DND-41 (cell line): ENCODE measurements around the gene SCAMP1.

Experiments used
- ATAC-seq: fragments of 200-7000 bp; cut with Tn5 transposase; 3 replicates; pipeline ENCODE4 v1.9.1; 2021; ENCODE audit warnings: low read depth; ENCODE audit not compliant: insufficient read depth
- DNase-seq: peaks from one replicate; pipeline ENCODE4 v3.0.0-alpha.2; 2020
- H2AFZ ChIP-seq: 2 replicates; pipeline ENCODE4 v1.6.0; 2012; ENCODE audit warnings: low read depth, low read length
- H3K27ac ChIP-seq: 2 replicates; pipeline ENCODE4 v1.5.1; 2012; ENCODE audit warnings: low read length, inconsistent platforms
- H3K27me3 ChIP-seq: fragments of 200-600 bp; sonication (generic); 2 replicates; pipeline ENCODE4 v1.6.0; 2012; ENCODE audit warnings: low read length, mild to moderate bottlenecking, inconsistent platforms; ENCODE audit not compliant: insufficient read depth, poor library complexity
- H3K36me3 ChIP-seq: 2 replicates; pipeline ENCODE4 v1.5.1; 2012; ENCODE audit warnings: low read length, inconsistent platforms; ENCODE audit not compliant: insufficient read depth
- H3K4me1 ChIP-seq: 2 replicates; pipeline ENCODE4 v1.5.1; 2012; ENCODE audit warnings: mild to moderate bottlenecking, low read length; ENCODE audit not compliant: insufficient read depth
- H3K4me2 ChIP-seq: 2 replicates; pipeline ENCODE4 v1.6.0; 2012; ENCODE audit warnings: mild to moderate bottlenecking, moderate library complexity, low read length, inconsistent platforms; ENCODE audit not compliant: insufficient read depth
- H3K4me3 ChIP-seq, 2 experiments: fragments of 200-600 bp in 1 of 2; shearing (Covaris generic) in 1 of 2; 2 replicates each; pipeline ENCODE4 v1.5.1; 2012 to 2016; ENCODE audit warnings: inconsistent platforms in 2 of 2, low read length in 2 of 2, mild to moderate bottlenecking in 2 of 2, low read depth in 1 of 2, moderate library complexity in 1 of 2
- H3K79me2 ChIP-seq: 2 replicates; pipeline ENCODE4 v1.6.0; 2012; ENCODE audit warnings: low read length, inconsistent platforms; ENCODE audit not compliant: insufficient read depth
- H3K9ac ChIP-seq: 2 replicates; pipeline ENCODE4 v1.6.0; 2012; ENCODE audit warnings: low read depth, mild to moderate bottlenecking, inconsistent platforms, low read length, moderate library complexity
- H3K9me3 ChIP-seq: 2 replicates; pipeline ENCODE4 v1.5.1; 2012; ENCODE audit warnings: low read length, moderate library complexity, mild to moderate bottlenecking, inconsistent platforms; ENCODE audit not compliant: insufficient read depth, severe bottlenecking
- H4K20me1 ChIP-seq: 2 replicates; pipeline ENCODE4 v1.6.0; 2012; ENCODE audit warnings: low read length; ENCODE audit not compliant: insufficient read depth
- EZH2 ChIP-seq: IDR thresholded peaks from 3 replicates; pipeline ENCODE4 v1.6.1; 2012; ENCODE audit warnings: borderline replicate concordance, low read depth, mild to moderate bottlenecking, moderate library complexity, low read length, inconsistent platforms; ENCODE audit not compliant: severe bottlenecking
- TF ChIP-seq, protein P1 (sequence below): IDR thresholded peaks from 2 replicates; pipeline ENCODE4 v1.5.1; 2012; ENCODE audit warnings: borderline replicate concordance, low read length, moderate library complexity, mild to moderate bottlenecking; ENCODE audit not compliant: poor library complexity, severe bottlenecking; ENCODE audit errors: extremely low read depth

The SCAMP1 gene

DNA sequence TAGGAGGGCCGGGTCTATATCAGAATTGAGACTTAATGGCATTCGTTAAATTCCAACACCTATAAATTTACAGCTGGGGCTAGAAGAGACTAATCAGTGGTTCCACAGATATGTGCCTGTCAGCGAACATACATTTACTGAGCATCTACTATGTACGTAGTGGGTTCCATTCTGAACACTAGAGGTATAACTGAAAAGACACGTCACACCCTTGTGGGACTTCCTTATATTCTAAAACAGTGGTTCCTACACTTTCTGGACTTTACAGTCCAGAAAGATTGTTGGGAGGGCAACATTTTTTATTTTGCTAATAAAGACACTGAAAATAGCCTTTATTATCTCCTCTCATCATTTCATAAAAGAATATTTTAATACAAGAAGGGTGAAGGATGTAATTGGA, 140.5 kb downstream of the SCAMP1 start:
- Histone ChIP-seq H3K4me2 (no peak overlapping the region), H3K27ac (no peak overlapping the region), H3K9me3 (no peaks in the 10 kb centered on the region), H4K20me1 (no peaks in the 10 kb centered on the region), H3K79me2 (no peaks in the 10 kb centered on the region), H3K4me1 (no peaks in the 10 kb centered on the region), H3K36me3 (no peaks in the 10 kb centered on the region), H3K4me3 (no peak overlapping the region), H2AFZ (no peak overlapping the region), H3K9ac (no peak overlapping the region), H3K27me3 (peaks cover 4% of the 10 kb centered on the region)
- no peak for DNase-seq
- TF ChIP-seq, protein P1, sequence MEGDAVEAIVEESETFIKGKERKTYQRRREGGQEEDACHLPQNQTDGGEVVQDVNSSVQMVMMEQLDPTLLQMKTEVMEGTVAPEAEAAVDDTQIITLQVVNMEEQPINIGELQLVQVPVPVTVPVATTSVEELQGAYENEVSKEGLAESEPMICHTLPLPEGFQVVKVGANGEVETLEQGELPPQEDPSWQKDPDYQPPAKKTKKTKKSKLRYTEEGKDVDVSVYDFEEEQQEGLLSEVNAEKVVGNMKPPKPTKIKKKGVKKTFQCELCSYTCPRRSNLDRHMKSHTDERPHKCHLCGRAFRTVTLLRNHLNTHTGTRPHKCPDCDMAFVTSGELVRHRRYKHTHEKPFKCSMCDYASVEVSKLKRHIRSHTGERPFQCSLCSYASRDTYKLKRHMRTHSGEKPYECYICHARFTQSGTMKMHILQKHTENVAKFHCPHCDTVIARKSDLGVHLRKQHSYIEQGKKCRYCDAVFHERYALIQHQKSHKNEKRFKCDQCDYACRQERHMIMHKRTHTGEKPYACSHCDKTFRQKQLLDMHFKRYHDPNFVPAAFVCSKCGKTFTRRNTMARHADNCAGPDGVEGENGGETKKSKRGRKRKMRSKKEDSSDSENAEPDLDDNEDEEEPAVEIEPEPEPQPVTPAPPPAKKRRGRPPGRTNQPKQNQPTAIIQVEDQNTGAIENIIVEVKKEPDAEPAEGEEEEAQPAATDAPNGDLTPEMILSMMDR: no peak
- no peak for TF ChIP-seq EZH2
- no peak for ATAC-seq

DNA sequence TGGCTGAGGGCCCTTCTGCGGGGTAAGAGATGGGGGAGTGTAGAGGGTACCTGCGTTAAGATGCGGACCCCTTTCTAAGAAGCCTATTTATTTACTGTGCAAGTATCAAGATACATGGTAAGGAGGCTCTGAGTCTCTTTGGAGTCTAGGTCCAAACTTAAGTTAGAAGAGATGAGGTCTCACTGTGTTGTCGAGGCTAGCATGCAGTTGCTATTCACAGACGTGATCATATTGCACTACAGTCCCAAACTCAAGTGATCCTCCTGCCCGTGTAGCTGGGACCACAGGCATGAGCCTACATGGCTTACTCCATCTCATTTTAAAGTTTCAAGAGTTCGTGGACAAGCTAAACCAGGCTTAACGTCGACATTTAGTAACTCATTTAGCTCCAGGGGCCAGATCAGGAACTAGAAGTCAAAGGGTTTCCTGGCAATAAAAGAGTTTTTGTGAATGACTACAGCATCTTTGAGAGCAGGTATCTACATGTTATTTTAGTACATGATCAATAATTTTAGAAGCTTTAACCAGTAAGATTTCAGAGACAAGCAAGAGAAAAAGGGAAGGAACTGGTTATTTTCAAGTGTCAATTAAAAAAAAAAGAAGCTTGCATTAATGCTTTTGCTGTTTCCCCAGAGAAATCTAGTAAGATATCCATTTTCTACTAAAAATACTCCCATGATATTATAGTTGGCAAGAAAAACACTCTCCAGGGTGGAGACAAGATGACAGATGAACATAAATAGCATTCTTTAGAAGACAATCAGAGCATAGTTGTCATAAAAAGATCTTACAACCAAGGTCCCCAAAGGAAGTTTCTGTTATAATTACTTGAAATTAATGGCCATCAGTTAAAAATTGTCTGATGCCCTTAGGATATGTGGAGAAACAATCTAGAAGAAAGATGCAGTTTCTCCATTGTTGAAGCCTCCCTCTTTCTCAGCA, 141.3 kb downstream of the SCAMP1 start:
- H3K27me3 ChIP-seq: peaks cover 9% of the 10 kb centered on the region
- ATAC-seq (no peak), DNase-seq (no peak)
- H3K9ac ChIP-seq: no peak overlapping the region
- H4K20me1 ChIP-seq: no peaks in the 10 kb centered on the region
- H3K9me3 ChIP-seq: no peaks in the 10 kb centered on the region
- no peak overlapping the region for H3K4me2 ChIP-seq
- no peak overlapping the region for H3K27ac ChIP-seq
- no peak overlapping the region for H2AFZ ChIP-seq
- H3K4me3 ChIP-seq: no peak overlapping the region
- H3K79me2 ChIP-seq: no peaks in the 10 kb centered on the region
- TF ChIP-seq, protein P1: no peak
- no peak for TF ChIP-seq EZH2
- H3K36me3 ChIP-seq: no peaks in the 10 kb centered on the region
- no peaks in the 10 kb centered on the region for H3K4me1 ChIP-seq

DNA sequence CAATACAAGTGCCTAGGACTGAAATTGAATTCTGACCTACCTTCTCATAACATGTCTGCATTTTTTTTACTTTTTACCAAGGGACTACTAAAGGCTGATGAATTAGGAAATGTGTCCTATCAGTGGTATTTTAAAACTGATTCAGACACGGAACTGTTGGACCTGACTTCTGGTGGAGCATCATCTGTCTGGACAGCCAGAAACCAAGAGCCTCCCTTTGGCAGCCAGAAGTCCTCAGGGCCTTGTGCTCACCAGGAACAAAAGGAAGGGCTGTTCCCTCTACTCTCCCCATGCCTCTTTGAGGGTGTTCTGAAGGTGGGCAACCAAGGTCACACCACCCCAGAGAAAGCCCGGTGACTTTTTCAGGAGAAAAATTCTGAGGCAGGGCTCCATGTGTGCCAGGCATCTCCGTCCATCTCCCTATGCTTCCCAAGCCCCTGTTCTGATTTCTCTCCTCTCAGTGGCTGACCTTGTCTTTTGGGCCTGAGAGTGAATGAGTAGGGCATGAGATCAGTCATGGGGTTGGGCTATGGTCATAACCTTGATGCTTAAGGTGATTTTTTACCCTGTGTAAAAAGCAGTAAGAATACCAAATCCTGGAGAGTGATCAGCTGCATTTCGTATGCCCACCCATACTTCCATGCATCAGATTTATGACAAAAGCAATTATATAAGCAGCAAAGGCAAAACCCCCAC, 143.7 kb downstream of the SCAMP1 start:
- H3K4me3 ChIP-seq: no peak overlapping the region
- H3K4me2 ChIP-seq: no peak overlapping the region
- no peaks in the 10 kb centered on the region for H3K4me1 ChIP-seq
- H3K27ac ChIP-seq: no peak overlapping the region
- DNase-seq (no peak), ATAC-seq (no peak)
- TF ChIP-seq EZH2: no peak
- TF ChIP-seq, protein P1: no peak
- H3K9me3 ChIP-seq: no peaks in the 10 kb centered on the region
- no peaks in the 10 kb centered on the region for H3K36me3 ChIP-seq
- no peaks in the 10 kb centered on the region for H4K20me1 ChIP-seq
- H3K9ac ChIP-seq: no peak overlapping the region
- H2AFZ ChIP-seq: no peak overlapping the region
- no peaks in the 10 kb centered on the region for H3K79me2 ChIP-seq
- peaks cover 21% of the 10 kb centered on the region for H3K27me3 ChIP-seq
